Measurements from ENCODE around the gene OOSP4A. TPM values are rescaled to one million over a fixed set of nuclear protein-coding genes. Genes with fewer than 3 reads are reported as not detected.

Gene OOSP4A
- total and polyA plus RNA-seq, 7 donors, result not detected

DNA sequence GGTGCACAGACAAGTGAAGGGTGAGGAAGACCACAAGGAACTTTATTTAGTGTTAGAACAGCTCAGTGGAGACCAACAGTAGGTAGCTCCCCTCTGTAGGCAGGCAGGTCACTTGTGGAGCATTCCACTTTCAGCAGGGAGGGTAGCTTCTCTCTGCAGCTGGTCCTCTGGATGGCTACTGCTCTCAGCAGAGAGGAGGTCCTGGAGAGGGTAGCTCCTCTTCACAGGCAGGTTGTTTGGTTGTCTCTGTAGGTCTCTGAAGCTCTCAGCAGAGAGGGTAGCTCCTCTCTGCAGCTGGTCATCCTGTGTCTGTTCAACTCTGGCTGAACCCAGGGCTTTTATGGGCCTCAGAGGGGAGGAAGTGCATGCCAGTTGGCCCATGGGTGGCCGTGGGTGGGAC, 32.1 kb upstream of the OOSP4A start:
- Histone ChIP-seq H3K9me3 (peaks cover 0 to 3% (median 0%) of the 10 kb centered on the region in 4 donors), H3K27ac (no peak overlapping the region), H3K27me3 (no peaks in the 10 kb centered on the region), H3K36me3 (no peaks in the 10 kb centered on the region), H3K4me3 (no peak overlapping the region), H3K4me1 (no peaks in the 10 kb centered on the region)
- no peak for TF ChIP-seq POLR2AphosphoS5 (IDR thresholded peaks at IDR 0.05)
- TF ChIP-seq POLR2A (IDR thresholded peaks at IDR 0.05), result no peak
- TF ChIP-seq, protein P1, sequence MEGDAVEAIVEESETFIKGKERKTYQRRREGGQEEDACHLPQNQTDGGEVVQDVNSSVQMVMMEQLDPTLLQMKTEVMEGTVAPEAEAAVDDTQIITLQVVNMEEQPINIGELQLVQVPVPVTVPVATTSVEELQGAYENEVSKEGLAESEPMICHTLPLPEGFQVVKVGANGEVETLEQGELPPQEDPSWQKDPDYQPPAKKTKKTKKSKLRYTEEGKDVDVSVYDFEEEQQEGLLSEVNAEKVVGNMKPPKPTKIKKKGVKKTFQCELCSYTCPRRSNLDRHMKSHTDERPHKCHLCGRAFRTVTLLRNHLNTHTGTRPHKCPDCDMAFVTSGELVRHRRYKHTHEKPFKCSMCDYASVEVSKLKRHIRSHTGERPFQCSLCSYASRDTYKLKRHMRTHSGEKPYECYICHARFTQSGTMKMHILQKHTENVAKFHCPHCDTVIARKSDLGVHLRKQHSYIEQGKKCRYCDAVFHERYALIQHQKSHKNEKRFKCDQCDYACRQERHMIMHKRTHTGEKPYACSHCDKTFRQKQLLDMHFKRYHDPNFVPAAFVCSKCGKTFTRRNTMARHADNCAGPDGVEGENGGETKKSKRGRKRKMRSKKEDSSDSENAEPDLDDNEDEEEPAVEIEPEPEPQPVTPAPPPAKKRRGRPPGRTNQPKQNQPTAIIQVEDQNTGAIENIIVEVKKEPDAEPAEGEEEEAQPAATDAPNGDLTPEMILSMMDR (IDR thresholded peaks at IDR 0.05), result no peak
- no peak for TF ChIP-seq EP300 (IDR thresholded peaks at IDR 0.05)
- intact Hi-C loops (cut with DNase I), result no loop called here
- no peak for DNase-seq
- WGBS, 2 donors, result 78 to 81% methylated on average over 1 of the region's 1 CpG

DNA sequence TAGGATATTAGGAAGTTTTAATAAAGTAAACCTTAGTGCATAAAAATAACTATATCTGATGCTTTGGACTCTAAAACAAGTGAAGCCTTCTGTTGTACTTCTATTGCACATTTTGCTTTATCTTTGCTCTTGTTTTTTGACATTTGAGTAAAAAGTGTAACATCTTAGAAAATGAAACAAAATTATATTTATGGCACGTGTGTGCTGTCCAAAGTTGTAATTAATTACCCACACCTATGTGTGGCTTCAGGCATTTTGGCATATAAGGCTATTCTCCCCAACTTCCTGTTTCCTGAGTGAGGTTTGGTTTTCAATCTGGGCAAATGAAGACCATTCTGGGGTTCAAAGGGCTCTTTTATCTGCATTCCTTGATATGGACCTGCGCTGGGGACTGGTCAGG, 25.7 kb upstream of the OOSP4A start, which contains the start of gene OOSP1:
Gene OOSP1 (plus strand): TSS at position 301 of the 400 bp plus-strand sequence. CDS start 23 bp downstream, at position 324.
- Histone ChIP-seq H3K27me3 (no peaks in the 10 kb centered on the region), H3K9me3 (no peaks in the 10 kb centered on the region), H3K4me3 (no peak within 1 kb of the TSS), H3K36me3 (no peaks in the 10 kb centered on the region), H3K4me1 (no peaks in the 10 kb centered on the region), H3K27ac (no peak within 1 kb of the TSS)
- intact Hi-C loops (cut with DNase I), result no loop called here
- TF ChIP-seq, protein P1 (IDR thresholded peaks at IDR 0.05), result no peak
- TF ChIP-seq EP300 (IDR thresholded peaks at IDR 0.05) (no peak), POLR2A (IDR thresholded peaks at IDR 0.05) (no peak)
- WGBS, 2 donors, result 57 to 76% methylated on average over 2 of the region's 2 CpGs
- DNase-seq, result no peak

DNA sequence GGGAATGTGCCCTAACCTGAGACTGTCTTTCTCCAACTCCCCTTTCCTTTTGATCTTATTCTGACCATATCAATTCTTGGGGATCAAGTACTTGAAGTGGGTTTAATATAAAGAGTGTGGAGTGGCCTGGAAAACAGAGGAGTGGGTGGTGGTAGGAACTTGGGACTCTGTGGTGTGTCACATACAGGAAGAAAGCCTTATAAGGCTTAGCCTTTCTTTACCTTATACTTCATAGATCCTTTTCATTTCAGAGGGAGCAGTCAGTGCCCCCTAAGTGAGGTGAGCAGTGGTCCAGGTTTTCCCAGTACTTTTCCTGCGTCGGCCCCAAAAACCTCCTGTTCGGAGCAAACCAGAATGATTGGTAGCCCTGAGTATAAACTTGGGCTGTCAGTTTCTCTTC, 25.1 kb upstream of the OOSP4A start:
- Histone ChIP-seq H3K36me3 (no peaks in the 10 kb centered on the region), H3K9me3 (no peaks in the 10 kb centered on the region), H3K27me3 (no peaks in the 10 kb centered on the region), H3K27ac (no peak overlapping the region), H3K4me3 (no peak overlapping the region), H3K4me1 (no peaks in the 10 kb centered on the region)
- intact Hi-C loops (cut with DNase I), result no loop called here
- no peak for DNase-seq
- TF ChIP-seq, protein P1 (IDR thresholded peaks at IDR 0.05), result no peak
- TF ChIP-seq EP300 (IDR thresholded peaks at IDR 0.05), result no peak
- no peak for TF ChIP-seq POLR2AphosphoS5 (IDR thresholded peaks at IDR 0.05)
- TF ChIP-seq POLR2A (IDR thresholded peaks at IDR 0.05), result no peak
- WGBS, 2 donors, result 91 to 98% methylated on average over 3 of the region's 3 CpGs

DNA sequence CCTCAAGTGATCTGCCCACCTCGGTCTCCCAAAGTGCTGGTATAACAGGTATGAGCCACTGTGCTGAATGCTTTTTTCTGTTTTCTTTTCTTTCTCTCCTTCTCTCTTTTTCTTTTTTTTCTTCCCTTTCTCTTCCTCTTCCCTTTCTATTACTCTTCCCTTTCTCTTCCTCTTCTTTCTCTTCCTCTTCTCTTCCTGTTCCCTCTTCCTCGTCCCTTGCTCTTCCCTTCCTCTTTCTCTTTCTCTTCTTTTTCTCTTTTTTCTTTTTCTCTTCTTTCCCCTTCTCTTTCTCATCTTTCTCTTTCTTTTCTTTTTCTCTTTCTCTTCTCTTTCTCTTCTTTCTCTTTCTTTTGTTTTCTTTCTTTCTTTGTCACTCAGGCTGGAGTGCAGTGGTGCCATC, 24.4 kb upstream of the OOSP4A start:
- Histone ChIP-seq H3K36me3 (no peaks in the 10 kb centered on the region), H3K27ac (no peak overlapping the region), H3K9me3 (no peaks in the 10 kb centered on the region), H3K4me1 (no peaks in the 10 kb centered on the region), H3K4me3 (no peak overlapping the region), H3K27me3 (no peaks in the 10 kb centered on the region)
- no peak for DNase-seq
- 82 to 84% methylated on average over 2 of the region's 2 CpGs for WGBS, 2 donors
- TF ChIP-seq POLR2AphosphoS5 (IDR thresholded peaks at IDR 0.05), result no peak
- TF ChIP-seq, protein P1 (IDR thresholded peaks at IDR 0.05), result no peak
- no peak for TF ChIP-seq POLR2A (IDR thresholded peaks at IDR 0.05)
- TF ChIP-seq EP300 (IDR thresholded peaks at IDR 0.05), result no peak
- intact Hi-C loops (cut with DNase I), result no loop called here

DNA sequence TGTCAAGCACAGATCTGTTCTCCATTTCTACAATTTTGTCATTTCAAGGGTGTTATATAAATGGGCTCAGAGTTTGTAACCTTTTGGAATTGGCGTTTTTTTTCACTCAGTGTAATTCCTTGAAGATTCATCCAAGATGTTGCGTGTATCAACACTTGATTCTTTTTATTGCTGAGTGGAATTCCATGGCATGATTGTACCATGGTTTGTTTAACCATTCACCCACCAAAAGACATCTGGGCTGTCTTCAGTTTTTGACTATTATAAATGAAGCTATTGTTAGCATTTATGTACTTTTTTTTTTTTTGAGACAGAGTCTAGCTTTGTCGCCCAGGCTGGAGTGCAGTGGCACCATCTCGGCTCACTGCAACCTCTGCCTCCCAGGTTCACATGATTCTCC, 22.7 kb upstream of the OOSP4A start:
- intact Hi-C loops (cut with DNase I), result no loop called here
- no peaks in the 10 kb centered on the region for H3K4me1 ChIP-seq
- H3K9me3 ChIP-seq, result no peaks in the 10 kb centered on the region
- H3K4me3 ChIP-seq, result no peak overlapping the region
- DNase-seq, result no peak
- H3K36me3 ChIP-seq, result no peaks in the 10 kb centered on the region
- 87 to 89% methylated on average over 4 of the region's 4 CpGs for WGBS, 2 donors
- TF ChIP-seq EP300 (IDR thresholded peaks at IDR 0.05) (no peak), POLR2AphosphoS5 (IDR thresholded peaks at IDR 0.05) (no peak), POLR2A (IDR thresholded peaks at IDR 0.05) (no peak)
- TF ChIP-seq, protein P1 (IDR thresholded peaks at IDR 0.05), result no peak
- no peak overlapping the region for H3K27ac ChIP-seq
- H3K27me3 ChIP-seq, result no peaks in the 10 kb centered on the region

Measured in sigmoid colon (tissue), 7 donors.